CD14-positive monocyte (primary cell): ENCODE measurements around the gene IRAK3. TPM values are rescaled to one million over a fixed set of nuclear protein-coding genes. Genes with fewer than 3 reads are reported as not detected.

ENCODE experiments used
- DNase-seq, 3 donors: peaks; one replicate each; pipeline ENCODE4 v3.0.0-alpha.2; 2011 to 2022
- H2AFZ ChIP-seq: 2 replicates; pipeline ENCODE4 v1.6.0; 2012; ENCODE audit warnings: mild to moderate bottlenecking, low read depth, low read length, inconsistent platforms; ENCODE audit not compliant: insufficient read depth, poor library complexity, severe bottlenecking
- H3K27ac ChIP-seq, 2 donors: 1 replicate in 1 of 2; 2 replicates in 1 of 2; pipeline ENCODE4 v1.5.1; 2012 to 2013; ENCODE audit warnings: low read length in 2 of 2, control low read depth in 1 of 2, inconsistent platforms in 1 of 2, low read depth in 1 of 2, mild to moderate bottlenecking in 1 of 2
- H3K27me3 ChIP-seq, 2 donors: one replicate each; pipeline versions ENCODE4 v1.6.0 to v1.6.1; 2011 to 2013; ENCODE audit warnings: low read length in 2 of 2; ENCODE audit not compliant: control insufficient read depth in 2 of 2, insufficient read depth in 2 of 2
- H3K36me3 ChIP-seq, 2 donors: replicated peaks in 1 of 2; 1 replicate in 1 of 2; 2 replicates in 1 of 2; pipeline versions ENCODE4 v1.5.1 to v1.6.1; 2012 to 2013; ENCODE audit warnings: low read length in 2 of 2, control low read depth in 1 of 2, inconsistent platforms in 1 of 2, mild to moderate bottlenecking in 1 of 2; ENCODE audit not compliant: insufficient read depth in 2 of 2, control insufficient read depth in 1 of 2
- H3K4me1 ChIP-seq, 2 donors: 1 replicate in 1 of 2; 2 replicates in 1 of 2; pipeline versions ENCODE4 v1.5.1 to v1.6.1; 2012 to 2013; ENCODE audit warnings: low read length in 2 of 2, control low read depth in 1 of 2, inconsistent platforms in 1 of 2, mild to moderate bottlenecking in 1 of 2, moderate library complexity in 1 of 2; ENCODE audit not compliant: insufficient read depth in 2 of 2, control insufficient read depth in 1 of 2
- H3K4me2 ChIP-seq: replicated peaks from 2 replicates; pipeline ENCODE3; 2012; ENCODE audit warnings: low read length, moderate library complexity, mild to moderate bottlenecking; ENCODE audit not compliant: poor library complexity, severe bottlenecking; ENCODE audit errors: extremely low read depth
- H3K4me3 ChIP-seq, 3 experiments: fragments of 200-600 bp in 1 of 3; sonication (generic) in 1 of 3; replicated peaks in 1 of 3; 1 replicate in 2 of 3; 2 replicates in 1 of 3; pipeline ENCODE4 v1.5.1; 2011 to 2013; ENCODE audit warnings: low read length in 3 of 3, mild to moderate bottlenecking in 3 of 3, control low read depth in 2 of 3, low read depth in 2 of 3, inconsistent platforms in 1 of 3, moderate library complexity in 1 of 3
- H3K79me2 ChIP-seq: 2 replicates; pipeline ENCODE4 v1.6.0; 2012; ENCODE audit warnings: mild to moderate bottlenecking, control low read depth, inconsistent platforms, low read length, moderate library complexity; ENCODE audit not compliant: insufficient read depth
- H3K9ac ChIP-seq: 2 replicates; pipeline ENCODE4 v1.6.0; 2017; ENCODE audit warnings: low read length, mild to moderate bottlenecking; ENCODE audit not compliant: insufficient read depth, poor library complexity, severe bottlenecking
- H3K9me3 ChIP-seq, 2 donors: replicated peaks in 1 of 2; 1 replicate in 1 of 2; 2 replicates in 1 of 2; pipeline versions ENCODE4 v1.5.1 to v1.6.1; 2012 to 2013; ENCODE audit warnings: low read length in 2 of 2, control low read depth in 1 of 2; ENCODE audit not compliant: control insufficient read depth in 1 of 2, insufficient read depth in 1 of 2
- H4K20me1 ChIP-seq: 2 replicates; pipeline ENCODE4 v1.6.0; 2012; ENCODE audit warnings: mild to moderate bottlenecking, low read length, control low read depth, moderate library complexity; ENCODE audit not compliant: insufficient read depth
- H3K27ac Mint-ChIP-seq, 7 donors: one replicate each; pipeline ENCODE4 v1.8.0; 2020; ENCODE audit warnings: mild to moderate bottlenecking in 7 of 7, mixed read lengths in 7 of 7, moderate library complexity in 6 of 7, inconsistent platforms in 2 of 7
- H3K27me3 Mint-ChIP-seq, 3 donors: one replicate each; pipeline ENCODE4 v1.8.0; 2021 to 2022; ENCODE audit warnings: low read depth in 3 of 3, mild to moderate bottlenecking in 3 of 3, mixed read lengths in 3 of 3, moderate library complexity in 3 of 3, inconsistent platforms in 1 of 3
- H3K36me3 Mint-ChIP-seq, 2 donors: one replicate each; pipeline ENCODE4 v1.8.0; 2020; ENCODE audit warnings: mixed read lengths in 2 of 2, inconsistent platforms in 1 of 2, mild to moderate bottlenecking in 1 of 2
- H3K4me1 Mint-ChIP-seq: one replicate; pipeline ENCODE4 v1.8.0; 2020; ENCODE audit warnings: mild to moderate bottlenecking, mixed read lengths
- H3K4me3 Mint-ChIP-seq, 2 donors: one replicate each; pipeline ENCODE4 v1.8.0; 2020; ENCODE audit warnings: mild to moderate bottlenecking in 2 of 2, mixed read lengths in 2 of 2, moderate library complexity in 1 of 2
- H3K9me3 Mint-ChIP-seq, 7 donors: one replicate each; pipeline ENCODE4 v1.8.0; 2020 to 2022; ENCODE audit warnings: mixed read lengths in 7 of 7, mild to moderate bottlenecking in 6 of 7, moderate library complexity in 6 of 7, inconsistent platforms in 2 of 7
- WGBS: methylation state at CpG from one replicate; pipeline ENCODE4 v1.1.5; 2013; ENCODE audit warnings: missing lambda C conversion rate; ENCODE audit not compliant: insufficient coverage; 5-methylcytosine and 5-hydroxymethylcytosine counted together
- intact Hi-C, 2 donors: fragments of 100-400 bp; cut with micrococcal nuclease; formaldehyde crosslinking; loops; one replicate each; pipeline versions ENCODE4 v1.15.0 to v1.15.1; 2023
- polyA plus RNA-seq, 3 donors: library from polyadenylated mRNA; depleted of rRNA in 1 of 3; unstranded in 2 of 3; stranded (reverse) in 1 of 3; fragments of 300-500 nt in 2 of 3; fragments of >200 nt in 1 of 3; fragmentation: Illumina TruSeq in 2 of 3; gene quantifications; 1 replicate in 2 of 3; 2 replicates in 1 of 3; pipeline ENCODE4 v1.2.3, GENCODE V29; 2012 to 2021
- TF ChIP-seq, protein P1 (sequence below): fragments of 200-600 bp; IDR thresholded peaks from one replicate; pipeline ENCODE4 v1.8.0; 2022; ENCODE audit warnings: antibody characterized with exemption, mild to moderate bottlenecking

The IRAK3 gene
- polyA plus RNA-seq, 3 donors, result 56.9 to 59.7 (median 58.0) TPM

DNA sequence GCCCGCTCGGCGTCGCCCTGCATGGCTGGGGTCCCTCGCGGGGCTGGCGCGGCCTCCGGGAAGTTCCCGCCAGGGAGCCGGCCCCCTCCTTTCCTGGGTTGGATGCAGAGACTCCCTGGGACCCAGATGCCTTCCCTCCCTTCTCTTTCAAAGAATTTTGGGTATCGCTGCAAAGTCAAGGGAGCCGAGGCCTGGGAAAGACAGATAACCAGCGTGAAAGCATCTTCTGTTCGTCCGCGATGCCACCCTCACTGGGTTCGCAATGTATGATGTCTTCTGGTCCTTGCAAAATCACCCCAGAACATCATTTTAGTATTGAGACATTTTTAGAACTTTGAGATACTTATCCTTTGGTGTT lies 451 bp downstream of the IRAK3 start:
- Histone ChIP-seq H4K20me1 (peaks cover 34% of the 10 kb centered on the region), H3K36me3 (peaks cover 0 to 5% of the 10 kb centered on the region in 2 donors), H3K27me3 (no peaks in the 10 kb centered on the region), H3K27ac (peak overlapping the region; percentile 91 to 98), H2AFZ (no peak overlapping the region), H3K4me1 (peaks cover 69% of the 10 kb centered on the region in 2 donors), H3K79me2 (peaks cover 52% of the 10 kb centered on the region), H3K9me3 (no peaks in the 10 kb centered on the region), H3K4me2 (peak overlapping the region; percentile 89), H3K4me3 (peak overlapping the region; percentile 86 to 96 (median 94)), H3K9ac (peak overlapping the region; percentile 90)
- H3K36me3 Mint-ChIP-seq, result peaks cover 12 to 22% of the 10 kb centered on the region in 2 donors
- intact Hi-C loops, result no loop called here
- H3K9me3 Mint-ChIP-seq, result peaks cover under 1 to 7% (median 3%) of the 10 kb centered on the region in 7 donors
- H3K4me3 Mint-ChIP-seq, result peak overlapping the region; percentile 85 to 97
- 0% methylated on average over 7 of the region's 18 CpGs for WGBS
- H3K4me1 Mint-ChIP-seq, result peaks cover 61% of the 10 kb centered on the region
- DNase-seq, result peak in 1 of 3 donors; percentile 7
- H3K27me3 Mint-ChIP-seq, result no peaks in the 10 kb centered on the region
- peak overlapping the region; percentile 95 to 100 (median 99) for H3K27ac Mint-ChIP-seq
- TF ChIP-seq, protein P1, sequence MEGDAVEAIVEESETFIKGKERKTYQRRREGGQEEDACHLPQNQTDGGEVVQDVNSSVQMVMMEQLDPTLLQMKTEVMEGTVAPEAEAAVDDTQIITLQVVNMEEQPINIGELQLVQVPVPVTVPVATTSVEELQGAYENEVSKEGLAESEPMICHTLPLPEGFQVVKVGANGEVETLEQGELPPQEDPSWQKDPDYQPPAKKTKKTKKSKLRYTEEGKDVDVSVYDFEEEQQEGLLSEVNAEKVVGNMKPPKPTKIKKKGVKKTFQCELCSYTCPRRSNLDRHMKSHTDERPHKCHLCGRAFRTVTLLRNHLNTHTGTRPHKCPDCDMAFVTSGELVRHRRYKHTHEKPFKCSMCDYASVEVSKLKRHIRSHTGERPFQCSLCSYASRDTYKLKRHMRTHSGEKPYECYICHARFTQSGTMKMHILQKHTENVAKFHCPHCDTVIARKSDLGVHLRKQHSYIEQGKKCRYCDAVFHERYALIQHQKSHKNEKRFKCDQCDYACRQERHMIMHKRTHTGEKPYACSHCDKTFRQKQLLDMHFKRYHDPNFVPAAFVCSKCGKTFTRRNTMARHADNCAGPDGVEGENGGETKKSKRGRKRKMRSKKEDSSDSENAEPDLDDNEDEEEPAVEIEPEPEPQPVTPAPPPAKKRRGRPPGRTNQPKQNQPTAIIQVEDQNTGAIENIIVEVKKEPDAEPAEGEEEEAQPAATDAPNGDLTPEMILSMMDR, result no peak

DNA sequence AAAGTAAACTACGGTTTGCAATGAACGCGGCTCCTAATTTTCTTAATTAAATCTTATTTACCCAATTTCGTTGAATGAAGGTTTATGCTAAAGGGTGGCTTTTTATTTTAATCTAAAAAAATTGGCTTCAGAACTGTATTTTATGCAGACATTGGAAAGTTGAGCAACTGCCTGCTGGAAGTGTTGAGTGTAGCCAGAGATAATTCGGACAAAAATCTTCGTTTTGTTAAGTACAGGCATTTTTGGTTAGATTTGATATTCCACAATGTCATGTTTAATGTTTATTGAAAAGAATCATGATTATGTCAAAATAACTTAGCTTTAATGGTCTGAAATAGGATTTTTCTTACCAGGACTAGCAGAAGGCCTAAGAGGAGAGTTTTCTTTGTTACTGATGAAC lies 875 bp downstream of the IRAK3 start:
- Mint-ChIP-seq H3K27ac (peak overlapping the region; percentile 95 to 100 (median 99)), H3K9me3 (peaks cover 0 to 4% (median under 1%) of the 10 kb centered on the region in 7 donors)
- TF ChIP-seq, protein P1, result no peak

More for the DNA sequence above, 875 bp downstream of the IRAK3 start:
- Histone ChIP-seq H3K4me3 (peak overlapping the region; percentile 86 to 96 (median 94)), H3K36me3 (peaks cover 2 to 10% of the 10 kb centered on the region in 2 donors), H3K79me2 (peaks cover 57% of the 10 kb centered on the region), H3K27me3 (no peaks in the 10 kb centered on the region), H3K9me3 (no peaks in the 10 kb centered on the region), H3K4me1 (peaks cover 73 to 74% of the 10 kb centered on the region in 2 donors), H3K4me2 (peak overlapping the region; percentile 89), H3K27ac (peak overlapping the region; percentile 91 to 98), H4K20me1 (peaks cover 38% of the 10 kb centered on the region), H2AFZ (no peak overlapping the region), H3K9ac (peak overlapping the region; percentile 90)
- Mint-ChIP-seq H3K27me3 (no peaks in the 10 kb centered on the region), H3K4me1 (peaks cover 64% of the 10 kb centered on the region), H3K36me3 (peaks cover 14 to 22% of the 10 kb centered on the region in 2 donors), H3K4me3 (peak overlapping the region; percentile 85 to 97)
- DNase-seq, result no peak
- intact Hi-C loops, result loop anchor here (5.0 to 10.0 kb wide), 2 partner anchors 45 to 47 kb away; no protein-coding TSS in a partner anchor
- 0% methylated on average over 1 of the region's 6 CpGs for WGBS
